ENCODE data around the gene PMF1. TPM values are rescaled to one million over a fixed set of nuclear protein-coding genes. Genes with fewer than 3 reads are reported as not detected.
A peak's percentile ranks its signal among the peaks of the same experiment; 100 is the strongest.

PMF1 gene
- total and polyA plus RNA-seq, 4 donors, result 24.7 to 63.5 (median 36.9) TPM

- H3K4me1 ChIP-seq (ENCODE audit: control insufficient read depth in 4 of 4, insufficient read depth in 4 of 4, low read length in 3 of 4), result peaks cover 11 to 61% (median 51%) of the 10 kb centered on the region in 4 donors
- no peak overlapping the region for H3K9ac ChIP-seq (ENCODE audit: low read depth in 1 of 2, low read length in 2 of 2)
- no peaks in the 10 kb centered on the region for H3K27me3 ChIP-seq (ENCODE audit: control insufficient read depth in 4 of 4, insufficient read depth in 4 of 4, low read length in 3 of 4)
- no peak overlapping the region for H3K4me3 ChIP-seq (ENCODE audit: low read depth in 1 of 3, low read length in 3 of 3)
- DNase-seq (ENCODE audit: low spot score), result no peak
- H3K36me3 ChIP-seq (ENCODE audit: control insufficient read depth in 4 of 4, insufficient read depth in 3 of 4, low read depth in 1 of 4, low read length in 3 of 4), result peaks cover 12 to 53% (median 40%) of the 10 kb centered on the region in 4 donors
- H3K27ac ChIP-seq (ENCODE audit: low read depth in 1 of 2, low read length in 2 of 2), result peak overlapping the region; percentile 53 to 91
- no peaks in the 10 kb centered on the region for H3K9me3 ChIP-seq (ENCODE audit: control insufficient read depth in 4 of 4, low read length in 3 of 4)
- no peak for TF ChIP-seq NR2F2 (IDR thresholded peaks at IDR 0.05)
- no peak for TF ChIP-seq SP1 (IDR thresholded peaks at IDR 0.05)
- TF ChIP-seq, protein P1, sequence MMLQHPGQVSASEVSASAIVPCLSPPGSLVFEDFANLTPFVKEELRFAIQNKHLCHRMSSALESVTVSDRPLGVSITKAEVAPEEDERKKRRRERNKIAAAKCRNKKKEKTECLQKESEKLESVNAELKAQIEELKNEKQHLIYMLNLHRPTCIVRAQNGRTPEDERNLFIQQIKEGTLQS (IDR thresholded peaks at IDR 0.05), result no peak
- no peak for TF ChIP-seq GABPA (IDR thresholded peaks at IDR 0.05 in 1 of 2, conservative IDR thresholded peaks at IDR 0.05 in 1 of 2)
- TF ChIP-seq REST (IDR thresholded peaks at IDR 0.05), result no peak
- TF ChIP-seq, protein P2, sequence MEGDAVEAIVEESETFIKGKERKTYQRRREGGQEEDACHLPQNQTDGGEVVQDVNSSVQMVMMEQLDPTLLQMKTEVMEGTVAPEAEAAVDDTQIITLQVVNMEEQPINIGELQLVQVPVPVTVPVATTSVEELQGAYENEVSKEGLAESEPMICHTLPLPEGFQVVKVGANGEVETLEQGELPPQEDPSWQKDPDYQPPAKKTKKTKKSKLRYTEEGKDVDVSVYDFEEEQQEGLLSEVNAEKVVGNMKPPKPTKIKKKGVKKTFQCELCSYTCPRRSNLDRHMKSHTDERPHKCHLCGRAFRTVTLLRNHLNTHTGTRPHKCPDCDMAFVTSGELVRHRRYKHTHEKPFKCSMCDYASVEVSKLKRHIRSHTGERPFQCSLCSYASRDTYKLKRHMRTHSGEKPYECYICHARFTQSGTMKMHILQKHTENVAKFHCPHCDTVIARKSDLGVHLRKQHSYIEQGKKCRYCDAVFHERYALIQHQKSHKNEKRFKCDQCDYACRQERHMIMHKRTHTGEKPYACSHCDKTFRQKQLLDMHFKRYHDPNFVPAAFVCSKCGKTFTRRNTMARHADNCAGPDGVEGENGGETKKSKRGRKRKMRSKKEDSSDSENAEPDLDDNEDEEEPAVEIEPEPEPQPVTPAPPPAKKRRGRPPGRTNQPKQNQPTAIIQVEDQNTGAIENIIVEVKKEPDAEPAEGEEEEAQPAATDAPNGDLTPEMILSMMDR (IDR thresholded peaks at IDR 0.05; ENCODE audit: low read depth, low read length, missing input control), result no peak
- peak; percentile 79 to 80 for TF ChIP-seq HNF4A (conservative IDR thresholded peaks at IDR 0.05)
- TF ChIP-seq JUND (IDR thresholded peaks at IDR 0.05), result peak in 1 of 2 donors; percentile 41
- no peak for TF ChIP-seq EGR1 (IDR thresholded peaks at IDR 0.05; ENCODE audit: low read depth in 2 of 2)
- no peak for TF ChIP-seq MAX (IDR thresholded peaks at IDR 0.05)
- peak in 1 of 2 donors; percentile 19 for TF ChIP-seq RAD21 (IDR thresholded peaks at IDR 0.05)
- peak; percentile 4 to 50 for TF ChIP-seq RXRA (IDR thresholded peaks at IDR 0.05)
- TF ChIP-seq, protein P3, sequence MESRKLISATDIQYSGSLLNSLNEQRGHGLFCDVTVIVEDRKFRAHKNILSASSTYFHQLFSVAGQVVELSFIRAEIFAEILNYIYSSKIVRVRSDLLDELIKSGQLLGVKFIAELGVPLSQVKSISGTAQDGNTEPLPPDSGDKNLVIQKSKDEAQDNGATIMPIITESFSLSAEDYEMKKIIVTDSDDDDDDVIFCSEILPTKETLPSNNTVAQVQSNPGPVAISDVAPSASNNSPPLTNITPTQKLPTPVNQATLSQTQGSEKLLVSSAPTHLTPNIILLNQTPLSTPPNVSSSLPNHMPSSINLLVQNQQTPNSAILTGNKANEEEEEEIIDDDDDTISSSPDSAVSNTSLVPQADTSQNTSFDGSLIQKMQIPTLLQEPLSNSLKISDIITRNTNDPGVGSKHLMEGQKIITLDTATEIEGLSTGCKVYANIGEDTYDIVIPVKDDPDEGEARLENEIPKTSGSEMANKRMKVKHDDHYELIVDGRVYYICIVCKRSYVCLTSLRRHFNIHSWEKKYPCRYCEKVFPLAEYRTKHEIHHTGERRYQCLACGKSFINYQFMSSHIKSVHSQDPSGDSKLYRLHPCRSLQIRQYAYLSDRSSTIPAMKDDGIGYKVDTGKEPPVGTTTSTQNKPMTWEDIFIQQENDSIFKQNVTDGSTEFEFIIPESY (IDR thresholded peaks at IDR 0.05), result peak; percentile 52
Observed at GRCh38 chr1:156276532-156276931, 63.7 kb downstream of the PMF1 start.

- H3K27ac ChIP-seq (ENCODE audit: low read depth in 1 of 2, low read length in 2 of 2), result peak overlapping the region; percentile 53 to 91
- H3K36me3 ChIP-seq (ENCODE audit: control insufficient read depth in 4 of 4, insufficient read depth in 3 of 4, low read depth in 1 of 4, low read length in 3 of 4), result peaks cover 11 to 50% (median 39%) of the 10 kb centered on the region in 4 donors
- H3K9me3 ChIP-seq (ENCODE audit: control insufficient read depth in 4 of 4, low read length in 3 of 4), result no peaks in the 10 kb centered on the region
- TF ChIP-seq REST (IDR thresholded peaks at IDR 0.05) (no peak), RXRA (IDR thresholded peaks at IDR 0.05) (peak; percentile 34 to 48), YY1 (IDR thresholded peaks at IDR 0.05) (no peak), JUND (IDR thresholded peaks at IDR 0.05) (peak in 1 of 2 donors; percentile 23), FOXA1 (IDR thresholded peaks at IDR 0.05) (no peak), EGR1 (IDR thresholded peaks at IDR 0.05; ENCODE audit: low read depth in 2 of 2) (no peak), SP1 (IDR thresholded peaks at IDR 0.05) (peak; percentile 1), RAD21 (IDR thresholded peaks at IDR 0.05) (no peak), HNF4A (conservative IDR thresholded peaks at IDR 0.05) (peak in 1 of 2 donors; percentile 66), FOXA2 (IDR thresholded peaks at IDR 0.05) (no peak)
- TF ChIP-seq, protein P1 (IDR thresholded peaks at IDR 0.05), result no peak
- TF ChIP-seq, protein P2 (IDR thresholded peaks at IDR 0.05; ENCODE audit: low read depth, low read length, missing input control), result no peak
- H3K9ac ChIP-seq (ENCODE audit: low read depth in 1 of 2, low read length in 2 of 2), result no peak overlapping the region
- H3K4me1 ChIP-seq (ENCODE audit: control insufficient read depth in 4 of 4, insufficient read depth in 4 of 4, low read length in 3 of 4), result peaks cover 11 to 61% (median 49%) of the 10 kb centered on the region in 4 donors
- no peak overlapping the region for H3K4me3 ChIP-seq (ENCODE audit: low read depth in 1 of 3, low read length in 3 of 3)
- 31% methylated on average over 6 of the region's 6 CpGs for WGBS
- no peaks in the 10 kb centered on the region for H3K27me3 ChIP-seq (ENCODE audit: control insufficient read depth in 4 of 4, insufficient read depth in 4 of 4, low read length in 3 of 4)
- DNase-seq (ENCODE audit: low spot score), result no peak
Observed at GRCh38 chr1:156276966-156277381, 64.2 kb downstream of the PMF1 start.

Data from liver (tissue), 9 donors.